HG03095 (cell line): Measurements from ENCODE around the gene EFHC2.

ENCODE experiments used
- ATAC-seq: cut with Tn5 transposase; IDR thresholded peaks from one replicate; pipeline ENCODE4 v1.9.1; 2021; ENCODE audit warnings: moderate library complexity; ENCODE audit not compliant: unreplicated experiment

The EFHC2 gene

DNA sequence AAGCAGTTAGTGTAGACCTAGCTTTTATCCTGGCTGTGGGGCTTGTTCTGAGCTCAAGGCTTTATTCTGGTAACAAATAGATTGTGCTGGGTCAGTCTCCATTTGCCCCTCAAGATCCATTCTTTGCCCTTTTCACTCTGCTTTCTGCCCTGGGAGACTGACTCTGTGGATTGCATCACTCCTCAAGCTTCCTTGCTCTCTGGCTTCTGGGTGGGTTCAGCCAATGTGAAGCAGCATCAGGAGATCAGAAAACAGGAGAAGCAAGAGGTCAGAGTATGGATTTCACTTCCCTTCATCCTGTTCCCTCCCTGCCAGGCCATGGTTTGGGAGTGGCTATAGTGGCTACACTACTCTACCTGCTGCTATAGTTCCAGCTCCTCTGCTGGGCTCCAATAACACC is 186.2 kb downstream of the EFHC2 start:
- no peak for ATAC-seq

DNA sequence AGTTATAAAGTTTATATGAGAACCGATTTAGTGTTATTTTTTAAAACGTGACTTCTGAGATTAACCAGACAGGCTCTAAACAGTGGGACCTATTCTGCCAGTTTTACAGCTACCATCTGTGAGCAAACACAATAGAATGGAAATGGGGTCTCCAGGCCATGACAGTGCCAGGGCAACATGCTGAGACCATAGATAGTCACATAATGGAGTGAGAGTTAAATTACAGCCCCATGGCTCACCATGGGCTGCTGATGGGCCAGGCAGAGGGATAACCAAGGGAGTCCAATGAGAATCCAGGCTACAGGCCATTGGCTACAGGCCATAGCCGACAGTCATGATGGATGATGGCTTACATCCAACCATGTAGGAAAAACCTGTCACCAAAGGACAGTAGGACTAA is 186.7 kb downstream of the EFHC2 start:
- no peak for ATAC-seq

DNA sequence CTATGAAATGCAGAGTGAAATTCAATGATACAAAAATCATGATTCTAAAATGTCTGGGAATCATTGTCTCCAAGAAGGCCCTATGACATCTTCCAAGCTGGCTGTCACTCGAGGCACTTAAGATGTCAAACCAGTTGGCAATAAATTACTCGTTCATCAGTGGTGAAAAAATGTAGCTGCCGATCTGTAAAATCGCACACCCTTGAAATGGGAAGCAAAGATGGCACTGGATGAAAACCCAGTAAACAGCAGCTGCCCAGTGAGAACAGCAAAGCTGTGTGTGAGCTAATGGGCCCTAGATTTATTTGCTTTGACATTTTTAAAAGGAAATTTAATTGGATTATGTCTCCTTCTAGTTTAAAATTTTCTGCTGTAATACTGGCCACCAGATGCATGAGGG is 188.3 kb downstream of the EFHC2 start:
- ATAC-seq: no peak

DNA sequence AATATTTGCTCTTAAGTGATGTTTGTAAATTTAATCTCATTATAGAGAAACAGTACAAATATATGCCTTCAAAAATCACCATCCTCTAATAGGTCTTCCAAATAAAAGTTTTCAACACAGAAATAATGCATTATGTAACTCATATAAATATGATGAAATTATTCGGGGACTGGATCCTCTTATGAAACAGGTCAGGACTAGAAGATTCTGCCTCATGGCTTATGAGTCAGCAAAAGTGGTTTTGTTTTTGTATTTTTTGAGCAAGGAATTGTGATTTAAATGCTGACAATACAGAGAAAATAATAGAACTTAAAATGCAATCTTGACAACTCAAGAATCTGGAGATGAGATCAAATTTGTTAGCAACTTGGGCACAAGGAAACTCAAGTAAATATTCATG is 190.6 kb downstream of the EFHC2 start:
- no peak for ATAC-seq

DNA sequence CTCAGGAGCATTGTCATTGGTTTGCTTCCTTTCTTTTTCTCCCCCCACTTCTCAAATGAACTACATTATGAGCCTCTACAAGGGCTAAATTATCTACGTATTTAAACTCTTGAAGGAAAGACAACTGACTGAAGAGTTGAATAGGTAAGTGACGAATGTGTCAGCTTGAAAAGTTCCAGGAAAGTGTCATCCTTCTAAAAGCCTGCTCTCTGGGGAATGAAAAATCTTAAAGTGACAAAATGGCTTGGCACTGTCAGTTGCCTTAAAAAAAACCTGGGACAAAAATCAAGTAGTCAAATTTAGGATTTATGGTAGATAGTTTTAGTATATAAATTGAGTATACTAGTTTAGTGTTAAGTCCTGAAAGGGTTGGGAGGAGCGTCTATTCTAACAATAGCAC is 196.3 kb downstream of the EFHC2 start:
- no peak for ATAC-seq

DNA sequence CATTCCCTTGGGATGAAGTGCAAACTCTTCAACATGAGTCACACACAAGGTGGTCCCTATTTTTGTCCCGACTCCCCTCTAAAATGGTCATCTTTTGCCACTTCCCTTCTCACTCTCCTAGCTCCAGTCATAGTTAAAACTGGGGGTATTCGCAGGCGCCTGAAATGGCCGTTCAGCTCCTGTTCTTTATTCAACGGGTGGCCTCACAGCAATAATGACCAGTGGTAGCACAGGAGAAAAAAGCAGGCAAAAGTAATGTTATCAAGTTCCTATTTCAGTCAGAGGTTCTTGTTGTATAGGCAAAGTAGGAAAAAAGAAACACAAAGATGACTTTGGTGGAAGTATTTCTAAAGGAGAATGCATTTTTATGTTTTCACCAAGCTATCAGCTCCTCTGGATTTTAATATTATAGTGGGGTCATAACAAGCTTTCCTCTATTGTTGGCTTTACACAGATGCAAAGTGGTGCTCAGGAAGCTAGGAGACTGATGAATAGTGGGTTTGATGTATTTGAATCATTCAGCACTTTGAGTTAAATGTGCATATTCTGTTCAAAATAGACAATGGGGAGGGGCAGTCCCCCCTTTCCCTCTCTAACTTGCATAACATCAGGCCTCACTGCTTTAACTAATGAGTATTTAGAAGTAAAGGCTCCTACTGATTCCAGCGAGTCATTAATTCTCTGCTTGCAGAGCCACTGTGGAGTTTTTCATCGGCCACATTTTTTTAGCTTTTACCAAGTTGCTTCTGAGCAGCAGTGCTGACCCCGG is 199.1 kb downstream of the EFHC2 start:
- no peak for ATAC-seq

DNA sequence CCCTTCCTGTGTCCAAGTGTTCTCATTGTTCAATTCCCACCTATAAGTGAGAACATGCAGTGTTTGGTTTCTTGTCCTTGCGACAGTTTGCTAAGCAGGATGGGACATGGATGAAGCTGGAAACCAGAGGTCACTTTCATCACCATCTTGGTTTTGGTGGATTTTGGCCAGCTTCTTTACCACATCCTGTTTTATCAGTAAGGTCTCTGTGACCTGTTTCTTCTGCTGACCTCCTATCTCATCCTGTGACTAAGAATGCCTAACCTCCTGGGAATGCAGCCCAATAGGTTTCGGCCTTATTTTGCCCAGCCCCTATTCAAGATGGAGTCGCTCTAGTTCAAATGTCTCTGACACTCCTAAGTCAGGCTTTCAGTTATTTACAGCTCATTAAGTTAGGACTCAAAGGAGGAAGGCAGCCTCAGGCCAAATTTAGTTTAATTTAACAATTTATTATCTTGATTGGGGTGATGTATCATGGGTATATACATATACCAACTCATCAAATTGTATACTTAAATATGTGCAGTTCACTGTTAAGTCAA is 200.3 kb downstream of the EFHC2 start:
- no peak for ATAC-seq

DNA sequence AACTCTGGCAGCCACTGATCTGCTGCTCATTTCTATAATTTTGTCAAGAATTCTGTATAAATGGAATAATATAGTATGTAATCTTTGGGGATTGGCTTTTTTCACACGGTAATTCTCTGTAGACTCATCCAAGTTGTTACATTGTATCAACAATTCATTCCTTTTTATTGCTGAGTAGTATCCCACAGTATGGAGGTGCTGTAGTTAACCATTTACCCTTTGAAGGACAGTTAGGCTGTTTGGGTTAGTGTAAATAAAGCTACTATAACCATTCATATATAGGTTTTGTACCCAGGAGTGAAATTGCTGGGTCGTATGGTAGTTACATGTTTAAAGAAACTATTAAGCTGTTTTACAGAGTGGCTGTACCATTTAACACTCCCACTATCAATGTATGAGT is 213.3 kb downstream of the EFHC2 start:
- no peak for ATAC-seq

DNA sequence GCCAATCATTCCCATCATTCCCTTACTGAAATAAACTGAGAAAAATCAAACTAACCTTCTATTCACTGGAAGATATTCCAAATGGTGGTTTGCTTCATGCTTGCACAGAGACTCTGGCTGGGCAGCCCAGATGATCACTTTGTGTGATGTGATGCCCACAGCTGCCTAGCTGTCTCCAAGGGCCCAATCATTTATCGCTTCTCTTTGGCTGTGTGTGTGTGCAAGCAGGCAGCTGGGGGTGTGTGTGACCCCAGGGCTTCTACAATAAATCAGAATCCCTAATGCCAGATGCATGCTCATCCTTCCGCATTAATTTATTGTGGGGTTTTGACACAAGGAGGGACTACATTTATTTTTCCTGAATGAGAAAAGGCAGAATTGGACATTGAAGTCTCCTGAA is 230.1 kb downstream of the EFHC2 start:
- no peak for ATAC-seq

DNA sequence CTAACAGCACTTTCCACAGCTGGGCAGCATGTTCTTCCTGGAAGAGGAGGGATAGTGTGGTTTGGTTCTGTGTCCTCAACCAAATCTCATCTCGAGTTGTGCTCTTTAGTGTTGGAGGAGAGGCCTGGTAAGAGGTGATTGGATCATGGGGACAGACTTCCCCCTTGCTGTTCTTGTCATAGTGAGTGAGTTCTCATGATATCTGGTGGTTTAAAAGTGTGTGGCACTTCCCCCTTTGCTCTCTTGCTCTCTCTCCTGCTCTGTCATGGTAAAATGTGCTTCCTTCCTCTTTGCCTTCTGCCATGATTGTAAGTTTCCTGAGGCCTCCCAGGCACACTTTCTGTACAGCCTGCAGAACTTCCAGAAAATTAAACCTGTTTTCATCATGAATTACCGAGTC is 236.6 kb downstream of the EFHC2 start:
- no peak for ATAC-seq

DNA sequence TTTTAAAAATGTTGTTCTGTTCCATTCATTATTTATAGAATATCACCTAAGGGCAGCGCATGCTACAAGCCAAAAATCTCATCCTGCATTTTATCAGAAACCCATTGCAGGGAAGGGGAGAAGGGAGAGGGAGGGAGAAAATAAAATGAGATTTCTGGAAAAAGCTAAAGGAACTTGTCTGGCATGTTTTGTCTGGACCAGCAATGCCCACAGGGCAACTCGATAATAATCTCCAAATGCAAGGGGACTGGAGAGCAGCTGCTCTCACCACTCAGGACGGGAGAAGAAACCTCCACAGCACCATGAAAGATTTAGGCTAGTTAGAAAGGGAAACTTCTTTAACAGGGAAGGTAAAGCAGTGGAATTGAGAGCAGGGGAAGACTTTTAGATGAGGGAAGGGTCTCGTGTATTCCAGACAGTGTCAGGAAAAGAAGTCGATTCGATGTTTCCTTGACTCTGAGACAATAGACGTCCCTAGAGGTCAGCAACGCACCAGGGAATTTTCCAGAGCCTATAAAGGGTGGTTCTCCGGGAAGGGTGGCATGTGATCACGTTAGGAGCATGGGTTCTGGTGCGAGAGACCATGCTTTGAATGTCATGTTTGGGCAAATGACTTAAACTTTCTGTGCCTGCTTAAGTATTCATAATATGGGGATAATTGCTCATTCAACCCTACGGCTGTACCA is 238.1 kb downstream of the EFHC2 start:
- ATAC-seq: no peak

DNA sequence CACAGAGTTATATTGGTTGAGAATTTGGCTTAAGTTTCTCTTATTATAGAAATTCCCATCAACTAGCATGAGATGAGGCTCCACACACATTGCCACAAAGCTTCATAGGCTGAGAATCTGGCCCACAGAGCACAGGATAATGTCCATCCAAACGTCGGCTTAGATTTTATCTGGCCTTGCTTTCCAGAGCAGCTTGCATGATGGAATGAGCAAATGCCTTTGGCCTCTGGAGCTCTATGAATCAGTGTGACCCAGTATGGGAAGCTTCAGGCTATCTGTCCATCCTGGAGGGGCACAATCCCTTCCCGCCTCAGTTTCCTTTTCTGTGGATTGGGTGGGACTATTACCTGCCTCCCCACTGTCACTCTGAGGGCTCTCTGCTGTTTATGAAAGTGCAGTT is 238.8 kb downstream of the EFHC2 start:
- no peak for ATAC-seq

DNA sequence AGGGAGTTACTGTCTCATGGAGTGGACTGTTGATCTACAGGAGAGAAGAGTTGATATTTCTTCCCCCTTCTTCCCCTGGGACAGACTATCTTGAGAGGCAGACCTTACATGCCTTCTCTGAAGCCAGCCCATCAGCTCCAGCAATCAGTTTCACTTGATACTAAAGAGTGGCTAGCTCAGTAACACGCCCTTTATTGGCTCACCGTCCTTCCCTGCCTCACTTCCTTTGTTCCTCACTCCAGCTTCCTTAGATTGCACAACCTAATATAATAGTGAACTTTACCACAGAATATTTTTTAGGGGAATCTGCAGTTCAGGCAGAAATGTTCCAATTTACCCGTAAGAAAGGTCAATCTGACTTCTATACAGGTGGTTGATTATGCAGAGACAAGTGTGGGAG is 242.2 kb downstream of the EFHC2 start:
- ATAC-seq: no peak

DNA sequence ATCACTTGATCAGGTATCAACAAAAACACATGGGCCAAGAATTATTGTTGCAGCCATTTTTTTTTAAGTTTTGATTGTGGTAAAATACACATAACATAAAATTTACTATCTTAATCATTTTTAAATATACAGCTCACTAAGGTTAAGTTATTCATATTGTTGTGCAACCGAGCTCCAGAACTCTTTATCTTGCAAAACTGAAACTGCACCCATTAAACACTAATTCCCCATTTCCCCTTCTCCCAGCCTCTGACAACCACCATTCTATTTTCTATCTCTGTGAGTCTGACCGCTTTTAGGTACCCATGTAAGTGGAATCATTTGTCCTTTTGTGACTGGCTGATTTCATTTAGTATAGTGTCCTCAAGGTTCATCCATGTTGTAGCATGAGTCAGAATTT is 244.1 kb downstream of the EFHC2 start:
- no peak for ATAC-seq
